DMS53 treated with DMSO at 0.1 percent for 48 hours (cell line): ENCODE results near the gene DHODH.

ENCODE experiments used
- DNase-seq: peaks from one replicate; lab custom pipeline; 2025; ENCODE audit not compliant: unreplicated experiment; lab: John Stamatoyannopoulos, UW

The DHODH gene

DNA sequence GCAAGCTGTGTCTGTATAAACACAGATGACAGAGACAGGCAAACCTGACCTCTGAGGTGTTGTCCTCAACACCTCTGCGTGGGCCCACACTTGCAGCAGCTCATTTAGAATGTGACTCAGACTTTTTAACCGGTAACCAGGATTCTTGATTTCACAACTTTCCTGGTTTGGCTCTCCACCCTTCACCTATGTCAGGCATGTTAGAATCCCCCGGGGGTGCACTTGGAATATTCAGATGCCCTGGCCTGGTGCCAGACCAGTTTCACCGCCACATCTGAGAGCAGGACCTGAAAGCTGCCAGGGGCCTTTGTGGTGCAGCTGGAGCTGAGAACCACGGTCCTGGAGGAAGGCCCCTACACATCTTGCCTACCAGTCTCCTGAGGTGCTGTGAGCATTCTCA, 4.8 kb downstream of the DHODH start:
- DNase-seq = no peak

DNA sequence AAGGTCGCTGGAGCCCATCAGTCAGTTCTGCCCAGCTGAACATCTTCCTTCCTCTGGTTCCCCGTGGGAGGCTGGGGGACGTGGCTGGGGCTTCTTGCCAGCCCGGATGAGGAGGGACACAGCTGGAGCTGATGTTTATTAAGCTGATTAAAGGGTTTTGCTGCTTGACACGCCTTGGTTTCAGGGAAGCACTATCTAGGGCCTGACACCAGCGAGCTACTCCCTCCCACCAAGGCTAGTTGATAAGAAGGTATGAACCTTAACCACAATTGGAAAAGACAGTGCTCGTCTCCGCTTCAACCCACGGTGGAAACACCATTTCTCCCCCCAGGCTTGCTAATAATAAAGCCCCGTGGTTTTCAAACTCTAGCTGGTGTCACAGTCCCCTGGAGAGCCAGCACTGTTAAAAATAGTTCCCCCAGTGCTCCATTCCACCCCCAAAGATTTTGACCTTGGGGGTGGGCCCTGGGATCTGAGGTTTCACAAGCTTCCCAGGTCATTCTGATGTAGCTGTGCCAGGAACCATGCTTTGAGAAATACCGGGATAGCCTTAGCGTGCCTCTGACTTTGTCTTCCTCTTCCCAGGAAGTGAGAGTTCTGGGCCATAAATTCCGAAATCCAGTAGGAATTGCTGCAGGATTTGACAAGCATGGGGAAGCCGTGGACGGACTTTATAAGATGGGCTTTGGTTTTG, 5.5 kb downstream of the DHODH start:
- no peak for DNase-seq

DNA sequence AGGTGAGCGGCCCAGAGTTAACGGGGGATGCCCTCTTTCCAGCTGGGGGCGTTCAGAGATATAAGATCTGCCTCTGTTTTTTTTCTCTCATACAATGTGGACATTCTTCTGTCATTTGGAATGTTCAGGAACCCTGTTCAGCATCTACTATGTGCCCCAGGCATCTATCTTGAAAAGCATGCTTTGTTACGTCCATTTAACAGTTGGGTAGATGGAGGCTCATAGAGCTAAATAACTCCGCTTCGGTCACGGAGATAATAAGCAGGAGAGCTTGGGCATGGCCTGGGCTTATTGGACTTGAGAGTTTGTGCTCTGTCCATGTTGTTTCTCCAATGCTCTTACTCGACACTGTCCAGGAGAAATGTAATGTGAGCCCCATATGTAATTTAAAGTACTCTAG, 6.1 kb downstream of the DHODH start:
- DNase-seq = no peak

DNA sequence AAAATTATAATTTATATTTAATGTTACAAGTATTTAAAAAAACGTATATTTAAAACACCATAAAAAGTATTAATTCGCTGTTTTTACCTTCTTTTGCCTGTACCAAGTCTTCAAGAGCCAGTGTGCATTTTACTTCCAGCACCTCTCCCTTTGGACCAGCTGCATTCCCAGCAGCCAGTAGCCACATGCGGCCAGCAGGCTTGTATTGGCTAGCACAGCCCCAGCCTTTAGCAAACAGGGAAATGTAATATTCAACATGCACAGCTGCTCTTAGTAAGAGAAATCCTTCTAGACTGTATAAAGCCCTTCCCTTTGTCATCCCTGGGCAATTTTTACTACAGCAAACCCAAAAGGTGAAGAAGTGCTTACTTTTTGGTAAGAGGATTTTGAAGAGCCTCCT, 6.6 kb downstream of the DHODH start:
- no peak for DNase-seq

DNA sequence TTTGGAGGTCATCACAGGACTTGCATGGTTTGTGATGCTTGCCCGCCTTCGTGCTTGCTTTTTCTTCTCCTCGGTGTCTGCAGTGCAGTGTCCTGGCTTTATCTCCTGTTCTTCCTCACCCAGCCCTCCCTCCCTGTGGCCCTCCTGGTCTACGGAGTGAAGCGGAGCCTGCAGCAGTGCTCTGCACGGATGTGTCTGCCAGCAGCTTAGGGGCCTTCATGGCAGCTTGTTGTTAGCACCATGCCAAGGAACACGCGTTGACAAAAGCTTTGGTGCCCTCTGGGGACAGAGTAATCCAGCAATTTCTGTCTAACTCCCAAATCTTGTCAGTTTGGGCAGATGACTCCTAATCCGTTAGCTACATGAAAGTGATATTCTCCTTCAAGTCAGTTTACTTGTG, 9.9 kb downstream of the DHODH start:
- no peak for DNase-seq

DNA sequence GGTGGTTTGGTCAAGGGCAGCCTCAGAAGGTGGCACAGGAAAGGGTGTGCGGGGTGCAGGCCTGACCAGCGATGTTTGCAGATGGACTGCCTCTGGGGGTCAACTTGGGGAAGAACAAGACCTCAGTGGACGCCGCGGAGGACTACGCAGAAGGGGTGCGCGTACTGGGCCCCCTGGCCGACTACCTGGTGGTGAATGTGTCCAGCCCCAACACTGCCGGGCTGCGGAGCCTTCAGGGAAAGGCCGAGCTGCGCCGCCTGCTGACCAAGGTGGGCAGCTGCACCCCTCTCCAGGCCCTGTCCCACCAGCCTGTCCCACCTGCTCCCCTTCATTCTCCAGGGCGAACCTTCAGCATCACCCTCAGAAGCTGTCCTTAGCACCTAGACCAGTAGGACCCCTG, 12.5 kb downstream of the DHODH start:
- no peak for DNase-seq

DNA sequence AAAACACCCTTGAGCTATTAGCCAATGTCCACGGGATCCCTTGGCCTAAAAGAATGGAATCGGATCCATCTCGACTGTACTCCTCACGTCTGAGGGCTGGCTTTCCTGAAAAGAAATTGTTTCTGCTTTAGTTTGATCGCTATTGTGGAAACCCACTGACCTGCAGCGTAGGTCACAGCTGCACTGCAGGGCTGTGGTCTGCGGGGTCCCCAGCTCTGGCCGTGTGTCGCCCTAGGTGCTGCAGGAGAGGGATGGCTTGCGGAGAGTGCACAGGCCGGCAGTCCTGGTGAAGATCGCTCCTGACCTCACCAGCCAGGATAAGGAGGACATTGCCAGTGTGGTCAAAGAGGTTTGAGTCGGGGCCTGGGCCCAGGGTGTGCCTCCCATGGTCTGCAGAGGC, 13.6 kb downstream of the DHODH start:
- DNase-seq = no peak

DNA sequence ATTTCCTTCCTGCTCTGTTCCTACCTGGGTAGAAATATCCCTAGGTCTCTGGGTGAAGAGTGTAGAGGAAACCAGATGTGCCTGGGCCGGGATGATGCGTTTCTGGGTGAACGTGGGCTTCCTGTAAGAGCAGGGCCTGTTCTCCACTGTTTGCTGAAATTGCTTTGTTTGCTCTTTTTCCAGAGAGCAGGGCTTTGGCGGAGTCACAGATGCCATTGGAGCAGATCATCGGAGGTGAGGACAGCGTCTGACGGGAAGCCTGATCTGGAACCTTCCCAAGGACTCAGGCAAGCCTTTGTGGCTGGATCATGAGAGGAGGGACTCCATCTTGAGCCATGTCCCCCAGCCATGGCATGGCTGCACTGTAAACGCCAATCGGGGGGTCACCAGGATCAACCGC, 15.4 kb downstream of the DHODH start:
- no peak for DNase-seq

DNA sequence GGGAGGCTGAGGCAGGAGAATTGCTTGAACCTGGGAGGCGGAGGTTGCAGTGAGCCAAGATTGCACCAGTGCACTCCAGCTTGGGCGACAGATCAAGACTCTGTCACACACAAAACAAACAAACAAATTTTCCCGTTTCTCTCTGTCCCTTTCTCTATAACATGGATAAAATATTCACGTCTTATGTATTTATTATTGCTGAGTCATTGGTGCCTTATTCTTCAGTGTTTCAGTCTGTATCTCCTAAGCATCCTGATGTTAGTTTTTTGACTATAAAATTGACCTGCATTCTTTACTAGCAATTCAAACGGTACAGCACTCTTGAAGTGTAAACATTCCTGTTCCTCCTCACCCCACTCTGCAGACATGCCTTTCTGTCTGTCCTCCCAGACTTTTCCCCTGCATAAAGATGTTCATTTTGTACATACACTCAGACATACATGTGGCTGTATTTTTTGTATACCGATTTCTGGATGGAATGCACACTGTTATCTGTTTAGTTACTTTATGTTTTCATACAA, 16.4 kb downstream of the DHODH start:
- DNase-seq = no peak

DNA sequence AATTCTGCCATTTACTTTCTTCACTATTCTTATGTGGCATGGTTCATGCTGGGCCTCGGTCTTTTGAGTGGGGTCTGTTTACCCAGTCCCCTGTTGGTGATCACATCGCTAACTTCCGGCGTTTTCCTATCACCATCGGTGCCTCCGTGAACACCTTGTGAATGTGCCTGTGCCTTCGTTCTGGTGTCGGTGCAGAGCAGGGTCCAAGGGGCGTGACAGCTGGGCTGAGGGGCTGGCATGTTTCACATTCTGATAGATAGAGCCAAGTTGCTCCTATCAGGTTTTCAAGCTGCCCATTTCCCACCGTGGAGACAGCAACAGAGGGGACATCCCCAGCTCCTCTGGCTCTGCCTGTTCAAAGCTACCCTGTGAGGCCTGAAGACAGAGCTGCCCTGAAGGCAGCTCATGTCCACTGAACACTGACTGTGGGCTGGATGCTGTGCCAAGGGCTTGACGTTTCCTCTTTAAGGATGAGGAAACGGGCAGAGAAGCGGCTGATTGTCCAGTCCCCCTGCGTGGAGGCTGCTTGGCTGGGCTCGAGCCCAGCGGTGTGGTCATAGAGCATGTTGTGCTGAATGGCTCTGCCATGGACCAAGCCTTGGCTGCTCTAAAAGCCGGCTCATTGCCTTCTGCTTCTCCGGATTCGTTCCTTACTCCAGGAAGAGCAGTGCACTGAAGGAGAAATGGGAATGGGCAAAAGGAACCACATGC, 17.0 kb downstream of the DHODH start:
- no peak for DNase-seq

DNA sequence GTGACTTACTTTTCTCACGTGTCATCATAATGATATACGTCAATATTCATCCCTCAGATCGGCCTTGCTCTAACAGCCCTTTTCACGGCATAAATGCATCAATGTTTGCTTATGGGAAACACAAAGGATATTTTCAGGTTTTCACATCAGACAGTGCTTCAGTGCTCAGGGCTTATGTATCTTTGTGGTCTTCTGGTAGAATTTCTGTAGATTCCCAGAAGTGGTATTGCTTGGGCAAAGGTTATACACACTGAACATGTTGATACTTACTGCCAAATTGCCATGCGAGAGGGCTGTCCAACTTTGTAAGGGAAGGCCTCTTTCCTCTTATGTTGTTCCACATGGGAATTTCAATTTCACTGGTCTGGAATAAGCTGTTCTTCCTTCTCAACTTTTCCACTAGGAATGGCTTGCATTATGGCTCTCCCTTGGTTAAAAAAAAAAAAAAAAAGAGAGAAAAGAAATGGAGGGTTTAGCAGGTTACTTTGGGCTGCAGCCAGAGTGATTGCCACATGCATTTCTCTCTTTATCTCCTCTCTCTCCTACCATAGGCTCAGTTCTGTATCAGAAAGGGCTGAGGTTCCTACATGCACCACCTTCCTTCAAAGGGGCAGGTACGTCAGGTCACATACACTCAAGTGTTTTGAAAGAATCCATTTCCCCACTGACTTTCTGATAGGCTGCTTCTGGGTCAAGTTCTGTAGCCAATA, 19.3 kb downstream of the DHODH start:
- no peak for DNase-seq

DNA sequence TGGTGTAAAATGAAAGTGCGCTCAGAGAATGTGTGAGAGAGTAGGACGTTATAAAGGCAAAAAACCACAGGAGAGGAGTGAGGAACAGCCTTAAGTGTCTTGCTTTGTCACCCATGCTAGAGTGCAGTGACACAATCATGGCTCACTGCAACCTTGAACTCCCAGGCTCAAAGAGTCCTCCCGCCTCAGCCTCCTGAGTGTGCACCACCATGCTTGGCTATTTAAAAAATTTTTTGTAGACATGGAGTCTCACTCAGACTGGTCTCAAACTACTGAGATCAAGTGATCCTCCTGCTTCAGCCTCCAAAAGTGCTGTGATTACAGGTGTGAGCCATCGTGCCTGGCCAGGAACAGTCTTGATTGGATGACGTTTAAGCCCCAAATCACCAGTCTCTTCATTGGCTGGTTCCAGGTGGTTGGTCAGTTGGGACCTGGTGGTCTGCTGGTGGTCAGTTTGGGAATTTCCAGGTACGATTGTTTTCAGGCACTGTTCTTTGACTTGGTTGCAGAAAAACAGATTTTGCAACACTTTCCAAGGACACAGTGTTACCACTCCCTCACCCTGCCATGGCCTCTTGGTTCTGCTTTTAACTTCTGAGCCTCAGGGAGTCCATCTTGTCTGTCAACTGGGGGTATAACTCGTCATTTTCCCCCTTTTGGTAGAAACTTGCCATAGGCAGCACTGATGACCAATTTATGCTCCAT, 21.2 kb downstream of the DHODH start:
- no peak for DNase-seq

DNA sequence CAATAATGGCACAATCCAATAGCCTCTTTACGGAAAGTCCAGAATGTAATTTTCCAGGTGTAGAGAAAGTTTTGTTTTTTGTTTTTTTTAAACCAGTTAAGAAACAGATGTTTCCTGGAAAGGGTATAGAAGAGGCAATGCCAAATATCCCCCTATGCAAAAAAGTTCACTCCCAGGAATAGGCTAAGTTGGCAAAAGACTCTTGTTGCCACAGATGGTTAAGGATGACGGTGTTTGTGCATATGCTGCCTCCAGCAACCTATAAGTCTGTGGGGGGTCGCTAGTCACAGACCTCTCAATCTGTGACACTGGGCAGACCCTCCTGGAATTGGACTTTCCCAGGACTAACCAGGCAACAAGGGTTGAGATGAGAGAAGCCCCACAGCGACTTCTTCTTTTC, 24.9 kb downstream of the DHODH start:
- no peak for DNase-seq

DNA sequence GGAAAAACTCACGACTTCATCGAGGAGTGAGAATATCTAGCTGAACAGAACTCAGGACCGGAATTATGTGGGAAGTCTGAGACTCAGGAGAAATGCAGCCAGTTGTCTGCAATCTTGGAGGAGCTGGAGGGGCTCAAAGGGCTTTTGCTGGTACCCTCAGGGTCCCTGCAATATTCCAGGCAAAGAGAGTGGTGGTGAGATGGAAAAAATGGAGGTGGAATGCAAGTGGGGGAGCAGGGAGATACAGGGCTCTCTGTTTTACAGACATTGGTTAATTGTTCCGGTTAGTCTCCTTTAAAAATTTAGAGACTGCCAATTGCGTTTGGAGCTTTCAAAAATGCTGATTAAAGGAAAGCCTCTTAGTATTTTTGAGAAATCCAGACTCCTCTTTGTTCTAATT, 27.6 kb downstream of the DHODH start:
- no peak for DNase-seq

DNA sequence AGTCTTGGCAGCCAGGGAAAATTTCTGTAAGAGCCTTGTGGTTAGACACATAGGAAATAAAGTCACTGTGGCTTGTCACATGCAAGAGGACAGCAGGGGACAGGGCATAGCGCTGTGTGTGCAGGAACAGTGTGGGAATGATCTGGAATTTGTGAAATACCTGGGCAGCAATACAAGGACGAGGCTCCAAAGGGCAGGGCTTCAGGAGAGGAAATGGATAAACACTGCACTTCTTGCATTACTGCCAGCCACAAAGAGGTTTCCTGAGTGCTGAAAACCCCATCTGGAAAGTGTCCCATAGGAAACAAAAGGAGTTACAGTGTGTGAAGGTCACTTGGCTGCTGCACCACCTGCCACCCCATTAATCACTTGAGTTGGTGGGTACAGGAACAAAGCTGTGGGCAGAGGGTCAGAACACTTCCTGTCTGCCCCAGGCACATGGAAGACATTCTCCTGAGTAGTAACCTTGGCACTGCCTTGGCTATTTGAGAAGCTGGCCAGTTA, 33.7 kb downstream of the DHODH start:
- no peak for DNase-seq

DNA sequence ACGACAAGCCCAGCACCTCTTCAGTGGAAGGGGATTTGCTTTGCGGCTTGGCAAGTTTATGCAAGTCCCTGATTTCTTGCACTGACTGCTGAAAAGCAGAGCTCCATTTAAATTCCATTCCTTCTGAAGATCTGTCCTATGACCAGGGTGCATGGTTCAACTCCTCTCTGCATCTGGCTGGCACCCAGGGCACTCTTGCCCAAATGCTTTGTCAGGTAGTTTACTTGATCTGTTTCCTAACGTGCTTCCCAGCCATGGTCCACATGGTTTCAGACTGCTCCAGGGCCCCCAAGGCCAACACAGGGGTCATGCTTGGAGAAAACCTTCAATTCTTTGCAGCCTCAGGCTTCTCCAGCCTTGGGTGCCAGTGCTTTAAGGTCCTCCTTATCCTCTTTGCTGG, 34.5 kb downstream of the DHODH start:
- DNase-seq = no peak

DNA sequence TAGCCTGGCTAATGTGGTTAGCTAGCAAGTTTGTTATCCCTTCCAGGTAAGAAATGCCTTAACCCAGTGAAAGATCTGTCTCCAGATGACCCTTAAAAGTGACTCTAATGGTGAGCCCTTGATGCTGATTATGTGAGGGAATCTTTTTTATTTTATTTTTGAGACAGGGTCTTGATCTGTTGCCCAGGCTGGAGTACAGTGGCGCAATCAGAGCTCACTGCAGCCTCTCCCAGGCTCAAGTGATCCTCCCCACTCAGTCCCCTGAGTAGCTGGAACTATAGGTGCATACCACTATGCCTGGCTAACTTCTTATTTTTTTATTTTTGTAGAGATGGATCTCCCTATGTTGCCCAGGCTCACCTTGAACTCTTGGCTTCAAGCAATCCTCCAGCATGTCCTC, 35.0 kb downstream of the DHODH start:
- no peak for DNase-seq

DNA sequence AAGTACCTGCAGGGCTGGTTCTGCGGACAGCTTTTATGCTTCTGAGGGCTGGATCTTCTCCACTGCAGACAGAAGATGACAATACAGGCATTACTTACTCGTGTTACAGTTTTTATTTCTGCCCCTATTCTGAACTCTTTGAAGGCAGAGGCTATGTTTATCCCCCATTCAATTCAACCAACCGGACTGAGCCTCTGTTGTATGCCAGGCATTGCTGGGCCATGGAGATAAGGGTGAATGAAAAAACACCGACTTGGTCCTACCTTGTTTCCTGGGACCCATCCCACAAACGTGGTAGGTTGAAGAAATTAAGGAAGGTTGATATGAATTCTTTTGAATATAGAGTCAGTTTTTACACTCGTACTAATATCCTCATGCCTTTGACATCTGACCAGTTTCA, 35.8 kb downstream of the DHODH start:
- DNase-seq = no peak

DNA sequence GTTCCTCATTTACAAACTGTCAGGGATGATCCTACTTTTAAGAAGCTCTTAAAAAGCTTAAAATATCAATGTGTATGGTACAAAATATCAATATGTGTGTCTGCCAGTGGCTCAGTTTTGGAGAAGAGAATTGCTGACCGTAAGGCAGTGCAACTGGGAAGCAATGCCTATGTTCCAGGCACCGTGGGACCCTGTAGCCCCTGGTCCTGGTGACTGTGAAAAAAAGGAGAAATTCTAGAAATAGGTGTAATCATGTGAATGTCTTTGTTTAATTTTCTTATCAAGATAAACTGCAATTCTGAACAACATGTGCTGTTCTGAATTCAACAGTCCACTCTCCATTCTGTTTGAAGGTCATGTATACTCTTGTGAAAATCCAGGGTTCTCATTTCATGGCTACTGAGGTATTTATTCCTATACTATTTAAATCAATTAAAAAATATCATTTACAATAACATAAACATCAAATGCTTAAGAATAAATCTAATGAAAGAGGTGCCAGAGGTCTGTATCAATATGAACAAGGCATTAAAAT, 36.3 kb downstream of the DHODH start:
- no peak for DNase-seq

DNA sequence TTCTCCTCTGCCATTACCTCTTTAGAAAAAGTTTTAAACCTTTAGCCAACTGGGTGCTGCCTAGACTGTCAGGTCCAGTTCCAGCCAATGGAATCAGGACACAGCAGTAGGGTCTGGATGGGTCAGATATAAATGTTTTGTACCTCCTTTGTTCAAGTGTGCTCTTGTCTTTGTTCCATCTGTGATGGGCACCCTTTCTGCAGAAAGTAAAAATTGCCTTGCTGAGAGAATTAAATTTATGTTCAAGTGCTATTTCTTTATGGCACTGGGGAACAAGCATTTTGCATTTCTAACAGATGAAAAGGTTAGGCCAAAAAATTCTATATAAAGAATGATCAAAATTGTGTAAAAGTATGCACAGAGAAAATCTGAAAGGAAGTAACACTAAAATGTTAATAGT, 40.6 kb downstream of the DHODH start:
- no peak for DNase-seq
